ENCODE measurements around the gene SYT6. TPM values are rescaled to one million over a fixed set of nuclear protein-coding genes. Genes with fewer than 3 reads are reported as not detected.

The SYT6 gene
- polyA plus RNA-seq, 3 donors: 0.01 TPM; not detected in 2

- peaks cover 5 to 9% of the 10 kb centered on the region in 2 donors for H3K9me3 ChIP-seq (replicated peaks in 1 of 2; ENCODE audit: control insufficient read depth in 1 of 2, insufficient read depth in 1 of 2, low read length in 2 of 2)
- WGBS (ENCODE audit: insufficient coverage): 91% methylated on average over 1 of the region's 2 CpGs
- no peak for DNase-seq
- Mint-ChIP-seq H3K9me3 (peaks cover 4 to 20% (median 11%) of the 10 kb centered on the region in 7 donors), H3K27ac (no peak overlapping the region), H3K36me3 (no peaks in the 10 kb centered on the region), H3K4me1 (peaks cover 3% of the 10 kb centered on the region), H3K4me3 (no peak overlapping the region), H3K27me3 (ENCODE audit: low read depth in 3 of 3) (no peaks in the 10 kb centered on the region)
- no peak overlapping the region for H3K27ac ChIP-seq (ENCODE audit: low read depth in 1 of 2, low read length in 2 of 2)
- intact Hi-C loops (cut with micrococcal nuclease): no loop called here
- no peaks in the 10 kb centered on the region for H3K27me3 ChIP-seq (ENCODE audit: control insufficient read depth in 2 of 2, insufficient read depth in 2 of 2, low read length in 2 of 2)
- H3K79me2 ChIP-seq (ENCODE audit: insufficient read depth, low read length): no peaks in the 10 kb centered on the region
- no peak overlapping the region for H3K9ac ChIP-seq (ENCODE audit: insufficient read depth, low read length, poor library complexity, severe bottlenecking)
- no peak overlapping the region for H3K4me3 ChIP-seq (replicated peaks in 1 of 3; ENCODE audit: low read depth in 2 of 3, low read length in 3 of 3)
- no peak overlapping the region for H2AFZ ChIP-seq (ENCODE audit: insufficient read depth, low read depth, low read length, poor library complexity, severe bottlenecking)
- H3K4me2 ChIP-seq (replicated peaks; ENCODE audit: extremely low read depth, low read length, poor library complexity, severe bottlenecking): no peak overlapping the region
- H3K4me1 ChIP-seq (ENCODE audit: control insufficient read depth in 1 of 2, insufficient read depth in 2 of 2, low read length in 2 of 2): peaks cover under 1 to 1% of the 10 kb centered on the region in 2 donors
- no peaks in the 10 kb centered on the region for H4K20me1 ChIP-seq (ENCODE audit: insufficient read depth, low read length)
- TF ChIP-seq CTCF (IDR thresholded peaks at IDR 0.05): no peak
- no peaks in the 10 kb centered on the region for H3K36me3 ChIP-seq (replicated peaks in 1 of 2; ENCODE audit: control insufficient read depth in 1 of 2, insufficient read depth in 2 of 2, low read length in 2 of 2)
Measured at GRCh38 chr1:114054148-114054547, 99.5 kb downstream of the SYT6 start.

- H3K27ac ChIP-seq (ENCODE audit: low read depth in 1 of 2, low read length in 2 of 2): no peak overlapping the region
- intact Hi-C loops (cut with micrococcal nuclease): no loop called here
- Mint-ChIP-seq H3K4me1 (peaks cover 20% of the 10 kb centered on the region), H3K36me3 (no peaks in the 10 kb centered on the region), H3K9me3 (peaks cover 0 to 3% (median 0%) of the 10 kb centered on the region in 7 donors), H3K27me3 (ENCODE audit: low read depth in 3 of 3) (peaks cover 0 to 3% (median 2%) of the 10 kb centered on the region in 3 donors), H3K4me3 (no peak overlapping the region), H3K27ac (peak overlapping the region in 1 of 7 donors; percentile 39)
- WGBS (ENCODE audit: insufficient coverage): 88% methylated on average over 1 of the region's 1 CpG
- no peaks in the 10 kb centered on the region for H3K9me3 ChIP-seq (replicated peaks in 1 of 2; ENCODE audit: control insufficient read depth in 1 of 2, insufficient read depth in 1 of 2, low read length in 2 of 2)
- H3K36me3 ChIP-seq (replicated peaks in 1 of 2; ENCODE audit: control insufficient read depth in 1 of 2, insufficient read depth in 2 of 2, low read length in 2 of 2): no peaks in the 10 kb centered on the region
- H2AFZ ChIP-seq (ENCODE audit: insufficient read depth, low read depth, low read length, poor library complexity, severe bottlenecking): no peak overlapping the region
- no peaks in the 10 kb centered on the region for H3K27me3 ChIP-seq (ENCODE audit: control insufficient read depth in 2 of 2, insufficient read depth in 2 of 2, low read length in 2 of 2)
- H3K79me2 ChIP-seq (ENCODE audit: insufficient read depth, low read length): no peaks in the 10 kb centered on the region
- no peak overlapping the region for H3K9ac ChIP-seq (ENCODE audit: insufficient read depth, low read length, poor library complexity, severe bottlenecking)
- H3K4me1 ChIP-seq (ENCODE audit: control insufficient read depth in 1 of 2, insufficient read depth in 2 of 2, low read length in 2 of 2): peaks cover 13 to 17% of the 10 kb centered on the region in 2 donors
- TF ChIP-seq CTCF (IDR thresholded peaks at IDR 0.05): no peak
- no peaks in the 10 kb centered on the region for H4K20me1 ChIP-seq (ENCODE audit: insufficient read depth, low read length)
- no peak overlapping the region for H3K4me2 ChIP-seq (replicated peaks; ENCODE audit: extremely low read depth, low read length, poor library complexity, severe bottlenecking)
- no peak for DNase-seq
- no peak overlapping the region for H3K4me3 ChIP-seq (replicated peaks in 1 of 3; ENCODE audit: low read depth in 2 of 3, low read length in 3 of 3)
Measured at GRCh38 chr1:114048232-114048631, 105.4 kb downstream of the SYT6 start.

Measured in CD14-positive monocyte (primary cell).